Sigmoid colon (tissue), 7 donors: Measurements from ENCODE around the gene ZNF446. TPM values are rescaled to one million over a fixed set of nuclear protein-coding genes. Genes with fewer than 3 reads are reported as not detected.

ENCODE experiments used
- DNase-seq: peaks from one replicate; pipeline ENCODE4 v3.0.0-alpha.2; 2019
- H3K27ac ChIP-seq, 4 donors: fragments of 200-600 bp; sonication (generic); one replicate each; pipeline ENCODE4 v1.5.1; 2016 to 2019; ENCODE audit warnings: mild to moderate bottlenecking in 1 of 4
- H3K27me3 ChIP-seq, 3 donors: fragments of 200-600 bp; sonication (generic); one replicate each; pipeline ENCODE4 v1.5.1; 2019; ENCODE audit warnings: mild to moderate bottlenecking in 1 of 3
- H3K36me3 ChIP-seq, 4 donors: fragments of 200-600 bp; sonication (generic); one replicate each; pipeline ENCODE4 v1.5.1; 2016 to 2019
- H3K4me1 ChIP-seq, 4 donors: fragments of 200-600 bp; sonication (generic); one replicate each; pipeline ENCODE4 v1.5.1; 2017 to 2019
- H3K4me3 ChIP-seq, 4 donors: fragments of 200-600 bp; sonication (generic); one replicate each; pipeline ENCODE4 v1.5.1; 2017 to 2019; ENCODE audit warnings: mild to moderate bottlenecking in 2 of 4, moderate library complexity in 1 of 4
- H3K9me3 ChIP-seq, 4 donors: fragments of 200-600 bp in 3 of 4; sonication (generic) in 3 of 4; one replicate each; pipeline versions ENCODE4 v1.5.1 to v1.6.1; 2013 to 2019
- CTCF ChIP-seq, 4 experiments: fragments of 450-650 bp in 3 of 4; fragments of 200-600 bp in 1 of 4; IDR thresholded peaks; one replicate each; pipeline ENCODE4 v1.5.1; 2016 to 2019; ENCODE audit warnings: antibody characterized with exemption in 4 of 4, mild to moderate bottlenecking in 3 of 4, moderate library complexity in 2 of 4
- EP300 ChIP-seq, 4 donors: sonication (generic); formaldehyde crosslinking; IDR thresholded peaks; one replicate each; pipeline ENCODE4 v1.6.1; 2017; ENCODE audit warnings: antibody characterized with exemption in 4 of 4
- POLR2A ChIP-seq, 2 donors: fragments of 450-650 bp; IDR thresholded peaks; one replicate each; pipeline ENCODE4 v1.6.1; 2016; ENCODE audit warnings: antibody characterized with exemption in 2 of 2, mild to moderate bottlenecking in 2 of 2, moderate library complexity in 2 of 2
- POLR2AphosphoS5 ChIP-seq, 4 donors: sonication (generic); formaldehyde crosslinking; IDR thresholded peaks; one replicate each; pipeline ENCODE4 v1.6.1; 2017; ENCODE audit warnings: antibody characterized with exemption in 4 of 4
- WGBS, 2 donors: extraction: QIAGEN DNeasy Blood & Tissue Kit; methylation state at CpG; one replicate each; pipeline ENCODE4 v1.1.7; 2013; 5-methylcytosine and 5-hydroxymethylcytosine counted together
- intact Hi-C: fragments of 100-400 bp; cut with DNase I; formaldehyde crosslinking; loops from one replicate; pipeline ENCODE4 v1.15.1; 2023
- polyA plus RNA-seq, 3 donors: library from polyadenylated mRNA; stranded (reverse); fragments of 200-250 nt; gene quantifications; one replicate each; pipeline ENCODE4 v1.2.3, GENCODE V29; 2013
- total RNA-seq, 4 donors: library from RNA; depleted of rRNA; stranded (reverse); fragments of >200 nt; gene quantifications; one replicate each; pipeline ENCODE4 v1.1.0, GENCODE V29; 2016
- donor health status: healthy with polysubstance abuse.
- donor health status: Bipolar disorder and iron deficiency.
- donor health status: healthy.

The ZNF446 gene
- total RNA-seq (10 to 100 TPM; 10.7 to 20.8 (median 16.5) TPM), polyA plus RNA-seq (10 to 100 TPM in 1 of 3 donors, 1 to 10 TPM in 2; 4.4 to 11.4 (median 5.4) TPM)

DNA sequence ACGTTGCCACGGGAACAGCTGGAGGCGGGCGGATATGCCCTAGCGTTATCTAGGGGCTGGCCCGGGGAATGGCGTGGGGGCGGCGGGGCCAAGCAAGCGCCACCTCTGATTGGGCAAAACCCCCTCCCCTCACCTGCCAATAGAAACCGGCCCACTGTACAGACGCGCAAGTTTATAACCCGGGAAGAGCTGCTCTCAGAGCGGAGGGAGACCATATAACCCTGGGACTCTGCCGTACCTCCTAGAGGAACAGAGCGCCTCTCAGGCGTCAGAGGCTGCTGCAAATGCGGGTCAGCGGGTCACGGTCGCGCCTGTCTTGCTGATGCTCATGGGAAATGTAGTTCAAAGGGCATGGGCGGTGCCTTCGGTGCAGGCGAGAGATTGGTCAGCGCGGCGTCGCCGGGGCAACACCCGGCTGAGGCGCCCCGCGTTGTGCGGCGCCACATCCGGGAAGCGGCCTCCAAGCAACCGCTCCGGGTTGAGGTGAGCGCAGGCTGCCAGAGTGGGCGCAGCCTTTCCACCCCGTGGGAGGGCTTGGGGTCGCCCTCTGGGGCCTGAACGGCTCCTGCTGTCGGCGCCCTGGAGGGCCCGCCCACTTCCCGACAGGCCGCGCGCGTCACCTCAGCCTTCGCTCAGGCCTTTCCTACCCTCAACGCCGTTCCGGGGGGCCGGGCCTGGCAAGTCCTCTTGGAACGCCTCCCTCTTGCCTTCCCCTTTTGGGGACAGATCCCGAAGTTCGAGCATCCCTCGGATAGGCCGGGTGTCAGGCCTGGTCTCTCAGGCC, at the start of gene ZNF446:
Gene ZNF446, plus strand, starts transcription at position 639 of the 784 bp plus-strand sequence. CDS start 867 bp downstream, outside the sequence.
- intact Hi-C loops = no loop called here
- H3K9me3 ChIP-seq = no peaks in the 10 kb centered on the region
- H3K4me1 ChIP-seq = peaks cover 0 to 22% (median 21%) of the 10 kb centered on the region in 4 donors
- H3K4me3 ChIP-seq = peak within 1 kb of the TSS; percentile 57 to 78 (median 66)
- TF ChIP-seq POLR2A (IDR thresholded peaks at IDR 0.05) (peak; percentile 53 to 56), POLR2AphosphoS5 (IDR thresholded peaks at IDR 0.05) (peak; percentile 77 to 88 (median 88)), EP300 (IDR thresholded peaks at IDR 0.05) (peak in 2 of 4 donors; percentile 3 to 25), CTCF (IDR thresholded peaks at IDR 0.05) (no peak)
- DNase-seq = peak; percentile 99
- H3K36me3 ChIP-seq = peaks cover 11 to 45% (median 17%) of the 10 kb centered on the region in 4 donors
- H3K27me3 ChIP-seq = no peaks in the 10 kb centered on the region
- H3K27ac ChIP-seq = peak within 1 kb of the TSS; percentile 89 to 93 (median 92)
- WGBS, 2 donors = 1% methylated on average over 64 of the region's 64 CpGs

GRCh38 chr19:58428617-58429016, 47.5 kb upstream of the ZNF446 start:
- intact Hi-C loops = no loop called here
- 64 to 72% methylated on average over 1 of the region's 1 CpG for WGBS, 2 donors
- TF ChIP-seq CTCF (IDR thresholded peaks at IDR 0.05) (no peak), EP300 (IDR thresholded peaks at IDR 0.05) (no peak), POLR2AphosphoS5 (IDR thresholded peaks at IDR 0.05) (no peak), POLR2A (IDR thresholded peaks at IDR 0.05) (no peak)
- no peak overlapping the region for H3K27ac ChIP-seq
- peaks cover 2 to 19% (median 7%) of the 10 kb centered on the region in 4 donors for H3K36me3 ChIP-seq
- H3K27me3 ChIP-seq = no peaks in the 10 kb centered on the region
- H3K9me3 ChIP-seq = peaks cover 50 to 73% (median 61%) of the 10 kb centered on the region in 4 donors
- no peak overlapping the region for H3K4me3 ChIP-seq
- no peak for DNase-seq
- H3K4me1 ChIP-seq = no peaks in the 10 kb centered on the region

DNA sequence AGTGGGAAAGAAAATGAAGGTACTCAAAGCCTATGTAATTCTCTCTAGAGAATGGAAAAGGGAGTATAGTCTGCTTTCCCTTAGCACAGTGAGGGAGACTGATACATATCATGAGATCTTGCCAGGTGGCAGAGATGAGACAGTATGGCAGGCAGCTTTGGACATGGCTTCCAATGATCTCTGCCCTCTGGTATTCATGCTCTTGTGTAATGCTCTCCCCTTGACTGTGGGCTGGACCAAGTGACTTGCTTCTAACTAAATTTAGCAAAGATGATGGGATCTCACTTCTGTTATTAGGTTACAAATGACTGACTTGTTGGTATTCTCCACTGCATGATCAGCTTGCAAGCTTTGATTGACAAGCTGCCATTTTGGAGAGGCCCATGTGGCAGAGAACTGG, 46.4 kb upstream of the ZNF446 start:
- H3K27me3 ChIP-seq = no peaks in the 10 kb centered on the region
- intact Hi-C loops = no loop called here
- TF ChIP-seq POLR2A (IDR thresholded peaks at IDR 0.05) (no peak), EP300 (IDR thresholded peaks at IDR 0.05) (no peak), CTCF (IDR thresholded peaks at IDR 0.05) (no peak), POLR2AphosphoS5 (IDR thresholded peaks at IDR 0.05) (no peak)
- H3K4me3 ChIP-seq = no peak overlapping the region
- no peak for DNase-seq
- H3K36me3 ChIP-seq = peaks cover 14 to 30% (median 19%) of the 10 kb centered on the region in 4 donors
- peaks cover 61 to 85% (median 72%) of the 10 kb centered on the region in 4 donors for H3K9me3 ChIP-seq
- no peaks in the 10 kb centered on the region for H3K4me1 ChIP-seq
- H3K27ac ChIP-seq = no peak overlapping the region

GRCh38 chr19:58434217-58434616, 41.9 kb upstream of the ZNF446 start:
- WGBS, 2 donors = 97% methylated on average over 2 of the region's 2 CpGs
- DNase-seq = no peak
- Histone ChIP-seq H3K36me3 (peaks cover 42 to 71% (median 49%) of the 10 kb centered on the region in 4 donors), H3K4me3 (no peak overlapping the region), H3K4me1 (peaks cover 0 to 6% (median 4%) of the 10 kb centered on the region in 4 donors), H3K27ac (no peak overlapping the region), H3K9me3 (peaks cover 71 to 98% (median 87%) of the 10 kb centered on the region in 4 donors), H3K27me3 (no peaks in the 10 kb centered on the region)
- intact Hi-C loops = loop anchor here (1.0 kb wide), 1 partner anchor 19 kb away; no protein-coding TSS in a partner anchor
- TF ChIP-seq POLR2A (IDR thresholded peaks at IDR 0.05) (no peak), POLR2AphosphoS5 (IDR thresholded peaks at IDR 0.05) (no peak), CTCF (IDR thresholded peaks at IDR 0.05) (no peak), EP300 (IDR thresholded peaks at IDR 0.05) (no peak)
